ENCODE results near the gene ADD2. TPM values are rescaled to one million over a fixed set of nuclear protein-coding genes. Genes with fewer than 3 reads are reported as not detected.

The ADD2 gene
- total RNA-seq, 3 donors from 2014 or later (not counting 1 experiment from before 2014, with no cell fraction given): 0.16 to 1.4 (median 0.40) TPM

- Histone ChIP-seq H3K4me3 (ENCODE audit: low read length) (no peak overlapping the region), H3K36me3 (ENCODE audit: control insufficient read depth, insufficient read depth, low read length) (no peaks in the 10 kb centered on the region), H3K9me3 (ENCODE audit: control insufficient read depth, insufficient read depth, low read length) (no peaks in the 10 kb centered on the region), H3K4me1 (ENCODE audit: control insufficient read depth, insufficient read depth, low read length) (peaks cover 5% of the 10 kb centered on the region), H3K27me3 (ENCODE audit: control insufficient read depth, insufficient read depth, low read length) (peaks cover 2% of the 10 kb centered on the region), H3K27ac (ENCODE audit: low read length) (no peak overlapping the region)
- Mint-ChIP-seq H3K4me3 (no peak overlapping the region), H3K4me1 (peaks cover 0 to 7% of the 10 kb centered on the region in 2 donors), H3K27ac (no peak overlapping the region), H3K9me3 (no peaks in the 10 kb centered on the region), H3K27me3 (ENCODE audit: low read depth in 2 of 2) (peaks cover 31 to 36% of the 10 kb centered on the region in 2 donors), H3K36me3 (no peaks in the 10 kb centered on the region)
- TF ChIP-seq, protein P1, sequence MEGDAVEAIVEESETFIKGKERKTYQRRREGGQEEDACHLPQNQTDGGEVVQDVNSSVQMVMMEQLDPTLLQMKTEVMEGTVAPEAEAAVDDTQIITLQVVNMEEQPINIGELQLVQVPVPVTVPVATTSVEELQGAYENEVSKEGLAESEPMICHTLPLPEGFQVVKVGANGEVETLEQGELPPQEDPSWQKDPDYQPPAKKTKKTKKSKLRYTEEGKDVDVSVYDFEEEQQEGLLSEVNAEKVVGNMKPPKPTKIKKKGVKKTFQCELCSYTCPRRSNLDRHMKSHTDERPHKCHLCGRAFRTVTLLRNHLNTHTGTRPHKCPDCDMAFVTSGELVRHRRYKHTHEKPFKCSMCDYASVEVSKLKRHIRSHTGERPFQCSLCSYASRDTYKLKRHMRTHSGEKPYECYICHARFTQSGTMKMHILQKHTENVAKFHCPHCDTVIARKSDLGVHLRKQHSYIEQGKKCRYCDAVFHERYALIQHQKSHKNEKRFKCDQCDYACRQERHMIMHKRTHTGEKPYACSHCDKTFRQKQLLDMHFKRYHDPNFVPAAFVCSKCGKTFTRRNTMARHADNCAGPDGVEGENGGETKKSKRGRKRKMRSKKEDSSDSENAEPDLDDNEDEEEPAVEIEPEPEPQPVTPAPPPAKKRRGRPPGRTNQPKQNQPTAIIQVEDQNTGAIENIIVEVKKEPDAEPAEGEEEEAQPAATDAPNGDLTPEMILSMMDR (IDR thresholded peaks at IDR 0.05): no peak
- 94% methylated on average over 5 of the region's 5 CpGs for WGBS (ENCODE audit: insufficient coverage)
- ATAC-seq (no peak), DNase-seq (no peak)
- intact Hi-C loops (cut with micrococcal nuclease): no loop called here
Measured at GRCh38 chr2:70659551-70659950, 108.4 kb downstream of the ADD2 start.

- Histone ChIP-seq H3K4me1 (ENCODE audit: control insufficient read depth, insufficient read depth, low read length) (no peaks in the 10 kb centered on the region), H3K27ac (ENCODE audit: low read length) (no peak overlapping the region), H3K9me3 (ENCODE audit: control insufficient read depth, insufficient read depth, low read length) (no peaks in the 10 kb centered on the region), H3K27me3 (ENCODE audit: control insufficient read depth, insufficient read depth, low read length) (peaks cover 2% of the 10 kb centered on the region), H3K4me3 (ENCODE audit: low read length) (no peak overlapping the region), H3K36me3 (ENCODE audit: control insufficient read depth, insufficient read depth, low read length) (no peaks in the 10 kb centered on the region)
- peaks cover 39 to 47% of the 10 kb centered on the region in 2 donors for H3K27me3 Mint-ChIP-seq (ENCODE audit: low read depth in 2 of 2)
- ATAC-seq: no peak
- no peaks in the 10 kb centered on the region for H3K36me3 Mint-ChIP-seq
- H3K4me1 Mint-ChIP-seq: peaks cover 0 to 7% of the 10 kb centered on the region in 2 donors
- no peak overlapping the region for H3K4me3 Mint-ChIP-seq
- no peak for DNase-seq
- no peaks in the 10 kb centered on the region for H3K9me3 Mint-ChIP-seq
- whole genome bisulfite sequencing (ENCODE audit: insufficient coverage): 73% methylated on average over 2 of the region's 2 CpGs
- intact Hi-C loops (cut with micrococcal nuclease): no loop called here
- TF ChIP-seq, protein P1 (IDR thresholded peaks at IDR 0.05): no peak
- no peak overlapping the region for H3K27ac Mint-ChIP-seq
Measured at GRCh38 chr2:70658476-70658875, 109.5 kb downstream of the ADD2 start.

- H3K36me3 ChIP-seq (ENCODE audit: control insufficient read depth, insufficient read depth, low read length): no peaks in the 10 kb centered on the region
- no peak overlapping the region for H3K27ac ChIP-seq (ENCODE audit: low read length)
- H3K27me3 Mint-ChIP-seq (ENCODE audit: low read depth in 2 of 2): peaks cover 40 to 58% of the 10 kb centered on the region in 2 donors
- H3K9me3 Mint-ChIP-seq: no peaks in the 10 kb centered on the region
- WGBS (ENCODE audit: insufficient coverage): 86% methylated on average over 4 of the region's 5 CpGs
- H3K27me3 ChIP-seq (ENCODE audit: control insufficient read depth, insufficient read depth, low read length): peaks cover 2% of the 10 kb centered on the region
- no peaks in the 10 kb centered on the region for H3K36me3 Mint-ChIP-seq
- H3K27ac Mint-ChIP-seq: no peak overlapping the region
- intact Hi-C loops (cut with micrococcal nuclease): no loop called here
- no peak for DNase-seq
- ATAC-seq: no peak
- no peaks in the 10 kb centered on the region for H3K9me3 ChIP-seq (ENCODE audit: control insufficient read depth, insufficient read depth, low read length)
- H3K4me1 ChIP-seq (ENCODE audit: control insufficient read depth, insufficient read depth, low read length): no peaks in the 10 kb centered on the region
- no peak overlapping the region for H3K4me3 Mint-ChIP-seq
- TF ChIP-seq, protein P1 (IDR thresholded peaks at IDR 0.05): no peak
- peaks cover 0 to 7% of the 10 kb centered on the region in 2 donors for H3K4me1 Mint-ChIP-seq
- no peak overlapping the region for H3K4me3 ChIP-seq (ENCODE audit: low read length)
Measured at GRCh38 chr2:70657246-70657645, 110.8 kb downstream of the ADD2 start.

DNA sequence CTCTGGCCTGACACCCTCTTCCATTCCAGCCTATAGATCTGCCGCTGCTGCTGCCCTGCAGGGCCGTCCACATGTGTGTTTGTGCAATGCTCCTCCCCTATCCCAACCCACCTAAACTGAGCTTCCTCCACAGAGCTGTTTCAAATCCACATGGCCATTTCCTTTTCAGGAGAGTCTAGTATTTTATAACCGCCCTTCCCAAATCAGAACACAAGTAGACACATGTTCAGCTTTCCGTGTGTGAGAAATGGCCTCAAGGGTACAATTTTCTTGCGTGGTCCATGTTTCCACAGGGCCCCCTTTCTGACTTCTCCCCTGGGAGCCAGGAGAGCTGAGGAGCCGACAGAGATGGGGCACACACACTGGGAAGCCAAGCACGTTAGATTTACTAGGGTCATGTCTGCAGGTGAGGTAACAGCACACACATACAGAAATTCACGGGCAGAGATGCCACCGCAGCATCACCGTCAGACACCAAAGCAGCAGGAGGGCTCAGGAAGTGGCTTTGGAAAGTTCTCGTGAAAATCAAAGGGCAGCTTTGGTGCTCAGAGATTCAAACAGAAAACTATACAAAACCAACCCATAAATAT lies 111.5 kb downstream of the ADD2 start:
- Mint-ChIP-seq H3K4me3 (no peak overlapping the region), H3K4me1 (peaks cover 0 to 7% of the 10 kb centered on the region in 2 donors), H3K27me3 (ENCODE audit: low read depth in 2 of 2) (peaks cover 44 to 58% of the 10 kb centered on the region in 2 donors), H3K36me3 (no peaks in the 10 kb centered on the region), H3K27ac (no peak overlapping the region), H3K9me3 (no peaks in the 10 kb centered on the region)
- no peaks in the 10 kb centered on the region for H3K4me1 ChIP-seq (ENCODE audit: control insufficient read depth, insufficient read depth, low read length)
- H3K27me3 ChIP-seq (ENCODE audit: control insufficient read depth, insufficient read depth, low read length): peaks cover 2% of the 10 kb centered on the region
- 55% methylated on average over 9 of the region's 11 CpGs for WGBS (ENCODE audit: insufficient coverage)
- no peak overlapping the region for H3K4me3 ChIP-seq (ENCODE audit: low read length)
- H3K27ac ChIP-seq (ENCODE audit: low read length): no peak overlapping the region
- TF ChIP-seq, protein P1 (IDR thresholded peaks at IDR 0.05): no peak
- intact Hi-C loops (cut with micrococcal nuclease): no loop called here
- DNase-seq (peak in 1 of 2 donors; percentile 77), ATAC-seq (no peak)
- H3K9me3 ChIP-seq (ENCODE audit: control insufficient read depth, insufficient read depth, low read length): no peaks in the 10 kb centered on the region
- no peaks in the 10 kb centered on the region for H3K36me3 ChIP-seq (ENCODE audit: control insufficient read depth, insufficient read depth, low read length)
